ENCODE measurements around the gene ADAMTSL1. TPM values are rescaled to one million over a fixed set of nuclear protein-coding genes. Genes with fewer than 3 reads are reported as not detected.
"Not testable (repeated sequence)": the region's sequence is repeated elsewhere in the genome, so short reads cannot be mapped to it uniquely, and the experiment has no call there.

ADAMTSL1 gene
- polyA plus RNA-seq, 4 donors = 10.2 to 93.0 (median 19.4) TPM

DNA sequence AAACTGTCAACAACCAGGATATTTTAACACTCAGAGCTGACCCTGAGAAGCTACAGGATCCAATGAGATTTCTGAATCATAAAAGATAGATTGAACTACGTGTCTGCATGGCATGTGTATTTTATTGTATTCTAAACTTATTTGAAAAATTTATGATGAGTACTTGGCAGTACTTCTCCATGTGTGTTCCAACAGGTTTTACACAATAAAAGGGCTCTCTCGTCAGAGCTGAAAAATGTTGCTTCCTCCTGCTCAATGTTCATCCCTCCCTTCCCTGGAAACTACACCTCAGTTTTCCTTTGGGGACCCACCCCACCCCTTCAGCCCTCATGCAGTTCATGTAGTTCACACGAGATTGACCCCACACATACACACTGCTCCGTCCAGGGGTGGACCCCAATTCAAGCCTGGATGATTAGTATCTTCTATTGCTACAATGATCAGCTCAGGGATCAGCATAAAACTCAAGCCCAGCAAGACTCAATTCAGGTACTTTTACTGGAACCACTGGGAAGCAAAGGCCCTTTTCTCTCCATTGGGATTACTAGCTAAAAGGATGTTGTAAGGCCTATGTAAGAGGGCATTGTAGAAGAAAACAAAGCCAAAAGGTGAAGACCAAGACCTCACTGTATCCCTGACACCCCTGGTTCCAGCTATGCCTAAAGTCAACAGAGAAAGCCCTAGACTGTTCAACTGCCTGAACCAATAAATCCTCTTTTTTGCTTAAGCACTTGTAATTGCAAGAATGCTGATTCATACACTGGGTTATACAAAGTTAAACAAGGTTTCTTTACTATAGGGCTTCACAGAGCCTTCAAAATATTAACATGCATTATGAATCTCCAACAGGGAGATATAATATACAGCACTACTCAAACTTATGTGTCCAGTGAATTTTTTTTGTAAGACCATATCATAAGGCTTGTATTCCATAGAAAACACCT is 446.5 kb downstream of the ADAMTSL1 start:
- no peak for DNase-seq (ENCODE audit: low read depth in 4 of 4, low spot score in 3 of 4)

DNA sequence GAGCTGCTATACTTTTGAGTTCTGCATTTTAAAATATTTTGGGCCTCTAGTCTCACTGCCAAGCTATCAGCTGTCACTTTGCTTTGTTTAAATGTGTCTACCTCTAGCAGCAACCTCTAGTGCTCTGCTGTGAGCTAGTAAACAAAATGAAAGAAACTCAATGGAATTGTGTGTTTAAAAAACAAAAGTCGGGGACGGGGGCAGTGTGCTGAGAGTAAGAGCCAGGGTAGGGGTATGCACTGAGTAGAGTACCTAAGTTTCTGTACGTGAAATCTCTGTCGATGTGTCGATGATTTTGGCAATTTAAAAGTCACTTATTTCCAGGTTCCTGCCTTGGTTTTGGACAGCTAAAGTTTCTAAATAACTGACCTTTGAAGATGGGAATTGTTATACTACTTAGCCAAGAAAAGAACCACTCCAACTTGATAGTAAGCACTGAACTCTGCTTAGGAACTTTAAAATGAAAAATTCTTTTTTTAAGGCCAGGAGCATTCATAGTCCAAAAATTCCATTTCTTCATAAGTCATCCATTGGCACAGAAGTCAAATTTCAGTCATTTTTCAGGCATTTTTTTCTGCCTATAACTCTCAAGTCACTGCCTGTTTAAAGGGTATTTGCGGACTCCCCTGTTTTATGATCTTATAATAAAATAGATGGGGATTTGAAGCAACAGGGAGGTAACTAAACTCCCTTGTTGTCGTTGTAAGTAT is 447.6 kb downstream of the ADAMTSL1 start:
- no peak for DNase-seq (ENCODE audit: low read depth in 4 of 4, low spot score in 3 of 4)

- no peak for DNase-seq (ENCODE audit: low read depth in 4 of 4, low spot score in 3 of 4)
Observed at GRCh38 chr9:18922161-18922885, 448.4 kb downstream of the ADAMTSL1 start.

GRCh38 chr9:18923167-18923566 is 449.2 kb downstream of the ADAMTSL1 start:
- no peak for DNase-seq (ENCODE audit: low read depth in 4 of 4, low spot score in 3 of 4)

DNA sequence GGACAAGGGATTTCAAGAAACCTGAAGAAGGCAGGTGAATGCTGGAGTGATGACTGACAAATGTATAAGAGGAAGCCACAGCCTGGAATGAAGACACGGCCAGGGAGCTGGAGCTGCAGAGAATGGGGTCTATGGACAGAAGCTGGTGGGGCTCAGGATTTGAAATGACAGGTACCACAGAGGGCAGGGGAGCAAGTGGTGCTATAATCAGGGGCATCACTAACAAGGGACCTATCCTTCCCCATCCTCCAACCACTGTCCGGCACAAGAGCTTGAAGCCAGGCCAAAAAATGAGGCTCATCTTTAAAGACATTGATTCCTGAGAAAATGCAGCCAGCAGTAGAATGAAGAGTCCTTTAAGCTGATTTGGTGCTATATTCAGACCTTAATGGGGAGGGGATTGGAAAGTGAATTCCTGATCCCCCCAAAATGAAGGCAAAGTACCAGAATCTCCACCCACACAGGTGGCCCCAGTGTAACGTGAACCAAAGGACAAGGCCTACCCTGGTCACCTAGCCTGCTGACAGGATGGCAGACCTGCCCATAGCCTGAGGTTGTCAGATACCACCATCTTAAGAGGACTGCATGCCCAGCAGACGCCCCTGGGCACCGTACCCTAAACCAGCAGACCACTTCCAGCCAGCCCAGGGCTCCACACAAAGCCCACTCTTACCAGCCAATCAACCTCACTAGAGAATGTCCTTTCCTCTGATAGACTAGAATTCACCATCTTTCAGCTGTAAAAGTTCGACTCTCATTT is 449.9 kb downstream of the ADAMTSL1 start:
- no peak for DNase-seq (ENCODE audit: low read depth in 4 of 4, low spot score in 3 of 4)

DNA sequence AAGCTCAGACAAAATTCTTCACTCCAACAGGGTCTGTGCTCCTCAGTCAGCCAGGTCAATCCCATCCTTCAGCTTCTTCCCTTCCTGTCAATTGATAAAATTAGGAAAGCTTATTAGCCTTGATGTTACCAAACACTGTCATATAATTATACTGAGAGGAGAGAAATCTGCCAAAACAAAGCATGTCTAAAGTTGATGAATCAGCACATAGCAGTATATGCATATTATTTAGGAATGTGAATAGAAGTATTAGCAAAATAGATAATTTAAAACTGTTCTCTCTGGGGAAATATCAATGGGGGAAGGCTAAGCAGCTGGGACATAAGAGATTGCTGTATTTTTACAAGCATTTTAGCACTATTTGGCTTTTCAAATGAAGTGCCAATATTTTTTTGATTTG is 451.9 kb downstream of the ADAMTSL1 start:
- DNase-seq (ENCODE audit: low read depth in 4 of 4, low spot score in 3 of 4) = no peak

DNA sequence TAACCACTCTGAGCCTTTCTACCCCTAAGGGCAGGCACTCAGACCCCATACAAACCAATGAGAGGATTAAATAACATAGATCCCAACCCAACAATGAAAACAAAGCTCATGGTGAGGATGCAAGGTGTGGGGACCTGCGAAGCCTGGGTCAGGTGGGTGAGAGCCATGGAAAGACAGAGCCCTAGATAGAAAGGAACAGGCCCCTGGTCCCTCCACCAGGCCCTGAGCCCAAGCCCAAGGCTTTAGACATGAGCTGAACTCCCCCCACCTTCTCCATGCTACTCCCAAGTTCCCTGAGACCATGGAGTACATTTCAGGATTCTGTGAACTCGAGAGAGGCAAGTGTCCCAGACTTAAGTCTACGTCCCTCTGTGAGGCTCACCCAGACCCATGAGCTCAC is 452.6 kb downstream of the ADAMTSL1 start:
- no peak for DNase-seq (ENCODE audit: low read depth in 4 of 4, low spot score in 3 of 4)

DNA sequence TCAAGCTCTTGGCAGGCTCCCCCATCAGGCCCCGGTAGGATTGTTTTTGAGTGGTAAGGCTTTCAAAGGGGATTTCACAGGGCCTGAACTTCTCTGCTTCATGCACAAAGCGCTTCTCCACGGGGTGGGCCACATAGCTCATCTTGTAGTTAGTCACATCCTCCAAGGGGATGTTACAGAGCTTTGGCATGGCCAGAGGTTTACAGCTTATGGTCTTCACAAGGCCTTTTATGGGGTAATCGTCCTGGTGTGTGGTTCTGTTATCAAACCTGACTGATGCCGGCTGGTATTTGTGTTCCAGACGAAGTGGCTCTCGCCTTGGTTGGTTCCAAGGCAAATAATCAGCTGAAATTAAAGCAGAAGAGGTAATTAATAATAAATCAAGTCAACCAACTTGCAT is 454.8 kb downstream of the ADAMTSL1 start:
- DNase-seq (ENCODE audit: low read depth in 4 of 4, low spot score in 3 of 4) = no peak

GRCh38 chr9:18930611-18931010 is 456.7 kb downstream of the ADAMTSL1 start:
- DNase-seq (ENCODE audit: low read depth in 4 of 4, low spot score in 3 of 4) = not testable (repeated sequence)

DNA sequence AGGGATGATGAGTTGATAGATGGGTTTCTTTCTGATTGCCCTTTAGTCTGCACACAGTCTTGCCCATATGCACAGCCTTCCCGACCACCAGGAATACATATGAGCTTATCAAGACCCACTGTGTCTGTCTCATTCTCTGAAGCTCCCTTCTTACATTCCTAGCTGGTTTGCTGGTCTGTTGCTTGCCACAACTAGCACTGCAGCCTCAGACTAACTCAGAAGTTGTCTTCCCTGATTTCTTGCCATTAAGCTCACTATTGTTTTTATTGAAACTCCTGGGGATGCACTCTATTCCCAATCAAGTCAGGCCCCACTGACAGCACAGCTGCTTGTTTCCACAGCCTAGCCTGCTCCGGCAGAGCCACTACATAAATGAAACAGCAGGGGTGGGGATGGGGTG is 461.6 kb downstream of the ADAMTSL1 start:
- DNase-seq (ENCODE audit: low read depth in 4 of 4, low spot score in 3 of 4) = no peak

GRCh38 chr9:18936094-18936871 is 462.3 kb downstream of the ADAMTSL1 start:
- no peak for DNase-seq (ENCODE audit: low read depth in 4 of 4, low spot score in 3 of 4)

- DNase-seq (ENCODE audit: low read depth in 4 of 4, low spot score in 3 of 4) = no peak
Observed at GRCh38 chr9:18939943-18940342, 466.0 kb downstream of the ADAMTSL1 start.

DNA sequence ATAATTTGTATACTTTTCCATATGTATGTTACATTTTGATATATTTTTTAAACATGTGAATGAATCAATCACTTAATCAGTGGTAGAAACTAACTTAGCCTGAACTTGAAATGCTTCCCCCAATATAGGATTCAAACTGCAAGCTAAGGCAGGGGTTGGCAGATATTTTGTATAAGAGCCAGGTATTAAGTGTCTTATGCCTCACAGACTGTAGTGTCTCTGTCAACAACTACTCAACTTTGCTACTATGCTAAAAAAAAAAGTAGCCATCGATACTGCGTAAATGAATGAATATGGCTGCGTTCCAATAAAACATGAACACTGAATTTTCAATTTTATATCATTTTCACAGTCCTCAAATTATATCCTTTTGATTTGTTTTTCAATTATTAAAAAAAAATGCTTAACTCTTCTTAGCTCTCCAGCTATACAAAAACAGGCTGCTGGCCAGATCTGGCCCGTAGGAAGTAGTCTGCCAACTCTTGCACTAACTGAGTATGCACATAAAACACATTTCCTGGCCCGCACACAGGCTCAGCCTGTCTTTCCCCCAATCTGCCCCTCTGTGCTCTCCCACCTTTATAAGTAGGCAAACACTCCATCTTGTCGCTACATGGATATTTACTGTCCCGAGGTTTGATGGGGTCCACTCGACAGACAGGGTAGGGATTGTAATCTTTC is 467.2 kb downstream of the ADAMTSL1 start:
- DNase-seq (ENCODE audit: low read depth in 4 of 4, low spot score in 3 of 4) = no peak

DNA sequence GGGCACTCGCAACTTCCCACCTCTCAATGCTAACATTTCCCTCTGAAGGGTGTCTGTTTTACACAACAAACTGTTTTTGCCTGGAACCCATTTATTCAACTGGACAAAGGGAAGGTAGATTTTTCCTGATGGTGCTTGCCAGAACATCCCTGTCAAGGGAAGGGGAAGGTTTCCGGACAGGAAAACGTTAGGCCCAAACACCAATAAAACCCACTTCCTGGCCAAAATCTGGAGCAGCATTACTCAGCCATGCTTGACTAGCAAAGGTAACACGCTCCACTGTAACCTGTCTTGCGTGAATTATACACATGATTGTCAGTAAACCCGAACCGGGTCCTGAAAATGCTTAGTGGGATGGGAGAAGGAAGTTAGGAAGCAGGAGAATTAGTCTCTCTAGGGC is 468.8 kb downstream of the ADAMTSL1 start:
- DNase-seq (ENCODE audit: low read depth in 4 of 4, low spot score in 3 of 4) = no peak

GRCh38 chr9:18947892-18948339 is 474.0 kb downstream of the ADAMTSL1 start:
- no peak for DNase-seq (ENCODE audit: low read depth in 4 of 4, low spot score in 3 of 4)

DNA sequence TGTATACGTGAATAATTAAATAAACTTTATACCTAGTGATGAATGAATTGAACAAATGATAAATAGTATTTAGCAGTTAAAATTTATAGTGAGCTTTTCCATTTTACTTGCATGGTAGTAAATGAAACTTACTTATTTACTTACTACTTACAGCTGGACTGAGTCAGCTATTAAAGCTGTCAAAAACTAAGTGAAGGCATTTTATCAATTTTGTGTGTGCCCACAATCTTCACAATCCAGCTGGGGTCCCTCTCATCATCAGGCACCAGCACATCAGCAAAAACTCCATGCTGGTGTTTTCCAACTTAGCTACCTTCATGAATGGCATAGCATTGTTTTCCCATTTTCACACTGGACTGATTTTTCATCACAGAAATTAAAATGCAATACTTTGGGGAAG is 478.0 kb downstream of the ADAMTSL1 start:
- DNase-seq (ENCODE audit: low read depth in 4 of 4, low spot score in 3 of 4) = no peak

DNA sequence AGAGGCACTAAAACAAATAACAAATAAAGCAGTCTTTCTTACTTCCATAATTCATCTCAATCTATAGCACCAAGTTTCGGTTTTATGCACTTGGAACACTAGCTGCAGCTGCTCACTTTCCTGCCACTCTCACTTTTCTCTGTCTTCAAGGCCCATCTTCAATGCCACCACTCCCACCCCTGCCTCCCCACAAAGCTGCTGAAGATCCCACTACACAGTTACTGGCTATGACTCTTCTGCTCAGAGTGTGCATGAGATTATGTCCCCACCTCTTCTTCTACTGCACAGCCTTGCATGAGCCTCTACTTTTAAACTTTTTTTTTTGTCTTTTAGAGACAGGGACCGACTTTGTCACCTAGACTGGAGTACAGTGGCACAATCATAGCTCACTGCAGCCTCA is 481.7 kb downstream of the ADAMTSL1 start:
- DNase-seq (ENCODE audit: low read depth in 4 of 4, low spot score in 3 of 4) = no peak
